ENCODE results near the gene AFP. TPM values are rescaled to one million over a fixed set of nuclear protein-coding genes. Genes with fewer than 3 reads are reported as not detected.

AFP gene
- total and polyA plus RNA-seq, 2 of the 8 experiments (the other 6 are each of a cell fraction or from before 2014, with no cell fraction given), result 6.1 to 10.4 TPM

DNA sequence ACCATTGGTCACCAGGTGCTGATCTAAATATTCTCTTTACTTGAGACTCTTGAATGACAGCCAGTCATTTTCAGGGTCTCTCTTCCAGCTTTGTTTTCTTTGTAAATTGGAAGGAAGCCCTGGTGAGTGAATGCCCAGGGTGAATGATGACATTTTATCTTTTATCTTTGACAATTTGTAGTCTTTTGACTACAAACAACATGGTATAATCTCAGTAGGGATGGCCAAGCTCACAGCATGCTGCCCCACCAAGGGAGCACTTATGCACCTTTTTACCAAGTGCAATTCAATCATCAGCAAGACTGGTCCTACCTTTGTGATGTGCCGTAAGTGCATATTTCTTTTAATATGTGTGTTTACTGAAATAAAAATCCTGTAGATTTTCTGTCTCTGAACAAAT lies 51.2 kb downstream of the AFP start:
- H3K23ac ChIP-seq (ENCODE audit: insufficient read length), result no peak overlapping the region
- no peak overlapping the region for H2BK5ac ChIP-seq (ENCODE audit: low read depth, low read length)
- no peak overlapping the region for H3K4me3 ChIP-seq (ENCODE audit: extremely low read depth in 1 of 4, insufficient read depth in 2 of 4, low read depth in 3 of 4, low read length in 4 of 4)
- H2AK5ac ChIP-seq (ENCODE audit: low read depth, low read length), result no peak overlapping the region
- ChIA-PET CTCF (ENCODE audit: partially characterized antibody) (no interaction called here), POLR2A (ENCODE audit: partially characterized antibody) (no interaction called here)
- no peak overlapping the region for H2BK15ac ChIP-seq (ENCODE audit: low read length)
- no peaks in the 10 kb centered on the region for H3K27me3 ChIP-seq (replicated peaks in 1 of 4; ENCODE audit: control insufficient read depth in 3 of 4, extremely low read depth in 1 of 4, insufficient read depth in 3 of 4, low read length in 3 of 4)
- H3K9ac ChIP-seq (replicated peaks in 1 of 4; ENCODE audit: extremely low read depth in 1 of 4, low read depth in 3 of 4, low read length in 3 of 4), result no peak overlapping the region
- H4K5ac ChIP-seq (ENCODE audit: insufficient read length, low read depth, low read length), result no peak overlapping the region
- H2BK120ac ChIP-seq (replicated peaks; ENCODE audit: low read depth, low read length), result no peak overlapping the region
- FAIRE-seq, result no peak
- no peak overlapping the region for H4K91ac ChIP-seq (replicated peaks; ENCODE audit: insufficient read length, low read length)
- H2BK12ac ChIP-seq (ENCODE audit: low read depth, low read length), result no peak overlapping the region
- H3K79me1 ChIP-seq (ENCODE audit: low read depth, low read length), result no peaks in the 10 kb centered on the region
- H2AFZ ChIP-seq (ENCODE audit: low read length), result no peak overlapping the region
- no peak overlapping the region for H3K56ac ChIP-seq (replicated peaks; ENCODE audit: insufficient read length, low read depth, low read length)
- H3K9me3 ChIP-seq (ENCODE audit: insufficient read depth in 2 of 2, low read depth in 1 of 2, low read length in 1 of 2), result no peaks in the 10 kb centered on the region
- no peaks in the 10 kb centered on the region for H4K20me1 ChIP-seq (replicated peaks in 1 of 2; ENCODE audit: control insufficient read depth in 1 of 2, insufficient read depth in 2 of 2, low read length in 2 of 2)
- H3K23me2 ChIP-seq (ENCODE audit: low read depth, low read length), result no peaks in the 10 kb centered on the region; the same call in 1 of the 2 replicates
- H3K14ac ChIP-seq (ENCODE audit: insufficient read length), result no peak overlapping the region
- DNase-seq (ENCODE audit: low read depth in 1 of 2, low spot score in 2 of 2), result no peak
- no peak overlapping the region for H3K18ac ChIP-seq (ENCODE audit: extremely low read depth, low read length)
- H3K79me2 ChIP-seq (ENCODE audit: control insufficient read depth in 1 of 2, insufficient read depth in 2 of 2, low read length in 2 of 2), result no peaks in the 10 kb centered on the region
- H4K8ac ChIP-seq (ENCODE audit: extremely low read depth, insufficient read depth, low read length), result no peak overlapping the region
- no peak overlapping the region for H2BK20ac ChIP-seq (ENCODE audit: low read length)
- H3K4ac ChIP-seq (replicated peaks; ENCODE audit: insufficient read length, low read depth, low read length), result no peak overlapping the region
- 0 out of 7 replicates have a peak, but pooled peaks cover 0 to 2% (median 0%) of the 10 kb centered on the region in 4 experiments for H3K4me1 ChIP-seq (replicated peaks in 1 of 4; ENCODE audit: control insufficient read depth in 3 of 4, insufficient read depth in 4 of 4, low read length in 3 of 4)
- no peak overlapping the region for H3K4me2 ChIP-seq (ENCODE audit: insufficient read depth in 1 of 2, low read depth in 2 of 2, low read length in 2 of 2)
- 96% methylated on average over 1 of the region's 1 CpG; no CpG with 5 or more reads in 1 of the 2 experiments for WGBS, 2 experiments (ENCODE audit: extremely low coverage in 1 of 2, insufficient coverage in 1 of 2, insufficient read length in 1 of 2, insufficient replicate concordance in 2 of 2, low coverage in 1 of 2, low lambda C conversion rate in 2 of 2, missing lambda C conversion rate in 1 of 2)
- no peak overlapping the region for H3K27ac ChIP-seq (ENCODE audit: low read depth, low read length)
- H3K36me3 ChIP-seq (ENCODE audit: control insufficient read depth in 2 of 4, insufficient read depth in 4 of 4, low read length in 3 of 4), result no peaks in the 10 kb centered on the region
- TF ChIP-seq CBX8 (IDR thresholded peaks at IDR 0.05; ENCODE audit: borderline replicate concordance, low read depth, low read length) (no peak), POLR2AphosphoS5 (IDR thresholded peaks at IDR 0.05; ENCODE audit: low read depth, low read length) (no peak), SIX5 (IDR thresholded peaks at IDR 0.05; ENCODE audit: low read depth, low read length) (no peak), ASH2L (IDR thresholded peaks at IDR 0.05; ENCODE audit: low read length) (no peak), POLR2A (IDR thresholded peaks at IDR 0.05; ENCODE audit: control extremely low read depth in 1 of 2, low read depth in 2 of 2, low read length in 2 of 2) (no peak), NANOG (IDR thresholded peaks at IDR 0.05; ENCODE audit: insufficient read depth, low read depth, low read length, poor library complexity, severe bottlenecking) (no peak), RNF2 (IDR thresholded peaks at IDR 0.05; ENCODE audit: borderline replicate concordance, low read depth, low read length, missing control alignments, poor library complexity, severe bottlenecking) (no peak)
